ENCODE measurements around the gene SPPL2A.
"Not testable (repeated sequence)": the region's sequence is repeated elsewhere in the genome, so short reads cannot be mapped to it uniquely, and the experiment has no call there.

SPPL2A gene

GRCh38 chr15:50773389-50773788, 7.9 kb upstream of the SPPL2A start:
- DNase-seq (ENCODE audit: low read depth in 2 of 2): no peak

GRCh38 chr15:50767332-50767861, 1.9 kb upstream of the SPPL2A start:
- no peak for DNase-seq (ENCODE audit: low read depth in 2 of 2)

- no peak for DNase-seq (ENCODE audit: low read depth in 2 of 2)
Observed at GRCh38 chr15:50764461-50765194, 878 bp downstream of the SPPL2A start.

- DNase-seq (ENCODE audit: low read depth in 2 of 2): no peak
Observed at GRCh38 chr15:50758712-50759205, 6.7 kb downstream of the SPPL2A start.

GRCh38 chr15:50753463-50753862, 12.0 kb downstream of the SPPL2A start:
- no peak for DNase-seq (ENCODE audit: low read depth in 2 of 2)

GRCh38 chr15:50751394-50751793, 14.1 kb downstream of the SPPL2A start:
- DNase-seq (ENCODE audit: low read depth in 2 of 2): no peak

GRCh38 chr15:50750227-50750705, 15.2 kb downstream of the SPPL2A start:
- no peak for DNase-seq (ENCODE audit: low read depth in 2 of 2)

GRCh38 chr15:50747523-50747922, 18.0 kb downstream of the SPPL2A start:
- DNase-seq (ENCODE audit: low read depth in 2 of 2): no peak

- DNase-seq (ENCODE audit: low read depth in 2 of 2): no peak
Observed at GRCh38 chr15:50744601-50745000, 20.9 kb downstream of the SPPL2A start.

GRCh38 chr15:50740955-50741354, 24.6 kb downstream of the SPPL2A start:
- DNase-seq (ENCODE audit: low read depth in 2 of 2): no peak

- no peak for DNase-seq (ENCODE audit: low read depth in 2 of 2)
Observed at GRCh38 chr15:50736823-50737222, 28.7 kb downstream of the SPPL2A start.

GRCh38 chr15:50735156-50735555, 30.4 kb downstream of the SPPL2A start:
- no peak for DNase-seq (ENCODE audit: low read depth in 2 of 2)

GRCh38 chr15:50726315-50726714, 39.2 kb downstream of the SPPL2A start:
- no peak for DNase-seq (ENCODE audit: low read depth in 2 of 2)

- no peak for DNase-seq (ENCODE audit: low read depth in 2 of 2)
Observed at GRCh38 chr15:50718700-50719125, 46.8 kb downstream of the SPPL2A start.

- no peak for DNase-seq (ENCODE audit: low read depth in 2 of 2)
Observed at GRCh38 chr15:50712018-50712417, 53.5 kb downstream of the SPPL2A start.

GRCh38 chr15:50710585-50710984, 54.9 kb downstream of the SPPL2A start:
- no peak for DNase-seq (ENCODE audit: low read depth in 2 of 2)

- DNase-seq (ENCODE audit: low read depth in 2 of 2): no peak
Observed at GRCh38 chr15:50707878-50708427, 57.6 kb downstream of the SPPL2A start.

- no peak for DNase-seq (ENCODE audit: low read depth in 2 of 2)
Observed at GRCh38 chr15:50702762-50703334, 62.7 kb downstream of the SPPL2A start.

GRCh38 chr15:50698101-50698500, 67.4 kb downstream of the SPPL2A start:
- no peak for DNase-seq (ENCODE audit: low read depth in 2 of 2)

GRCh38 chr15:50697109-50697797, 68.3 kb downstream of the SPPL2A start:
- no peak for DNase-seq (ENCODE audit: low read depth in 2 of 2)

GRCh38 chr15:50694634-50695165, 70.8 kb downstream of the SPPL2A start:
- not testable (repeated sequence) for DNase-seq (ENCODE audit: low read depth in 2 of 2)

Data from stimulated activated CD8-positive, alpha-beta memory T cell treated with anti-CD3 and anti-CD28 coated beads, Interleukin-7, amount 100 ng/mL, for 4 hours (primary cell).